Suppressor macrophage treated with lipopolysaccharide for 1 hour (primary cell): ENCODE results near the gene ULK4.
"Not testable (repeated sequence)": the region's sequence is repeated elsewhere in the genome, so short reads cannot be mapped to it uniquely, and the experiment has no call there.

Source experiments
- DNase-seq, 3 donors: peaks; one replicate each; pipeline ENCODE4 v3.0.0-alpha.2; 2020 to 2022

The ULK4 gene

GRCh38 chr3:41863024-41863423, 98.9 kb downstream of the ULK4 start:
- DNase-seq: no peak

- DNase-seq: not testable (repeated sequence)
Observed at GRCh38 chr3:41860489-41860888, 101.4 kb downstream of the ULK4 start.

GRCh38 chr3:41854956-41855355, 106.9 kb downstream of the ULK4 start:
- no peak for DNase-seq

- no peak for DNase-seq
Observed at GRCh38 chr3:41853540-41854196, 108.2 kb downstream of the ULK4 start.

GRCh38 chr3:41848753-41849574, 112.9 kb downstream of the ULK4 start:
- no peak for DNase-seq

DNA sequence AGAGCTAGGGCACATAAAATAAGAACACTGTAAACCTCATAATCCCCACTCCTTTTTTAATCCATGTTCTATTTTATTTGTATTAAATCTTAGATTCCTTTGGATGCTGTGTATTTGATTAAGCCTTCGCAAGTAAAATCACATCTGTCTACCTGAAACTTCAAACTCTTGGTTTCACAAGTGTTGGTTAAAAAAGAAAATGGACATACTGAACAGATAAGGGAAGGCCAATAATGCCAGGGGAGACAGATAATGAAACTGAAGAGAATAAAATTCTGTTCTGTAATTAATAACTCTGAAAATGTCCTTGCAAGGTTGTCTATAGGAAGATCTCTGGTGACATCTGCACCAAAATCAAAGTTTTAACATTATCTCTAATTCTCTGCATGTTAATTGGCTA, 114.2 kb downstream of the ULK4 start:
- no peak for DNase-seq

GRCh38 chr3:41846850-41847249, 115.1 kb downstream of the ULK4 start:
- no peak for DNase-seq

GRCh38 chr3:41845826-41846225, 116.1 kb downstream of the ULK4 start:
- DNase-seq: no peak

- DNase-seq: not testable (repeated sequence)
Observed at GRCh38 chr3:41844256-41844655, 117.6 kb downstream of the ULK4 start.

GRCh38 chr3:41840936-41841668, 120.8 kb downstream of the ULK4 start:
- not testable (repeated sequence) for DNase-seq

DNA sequence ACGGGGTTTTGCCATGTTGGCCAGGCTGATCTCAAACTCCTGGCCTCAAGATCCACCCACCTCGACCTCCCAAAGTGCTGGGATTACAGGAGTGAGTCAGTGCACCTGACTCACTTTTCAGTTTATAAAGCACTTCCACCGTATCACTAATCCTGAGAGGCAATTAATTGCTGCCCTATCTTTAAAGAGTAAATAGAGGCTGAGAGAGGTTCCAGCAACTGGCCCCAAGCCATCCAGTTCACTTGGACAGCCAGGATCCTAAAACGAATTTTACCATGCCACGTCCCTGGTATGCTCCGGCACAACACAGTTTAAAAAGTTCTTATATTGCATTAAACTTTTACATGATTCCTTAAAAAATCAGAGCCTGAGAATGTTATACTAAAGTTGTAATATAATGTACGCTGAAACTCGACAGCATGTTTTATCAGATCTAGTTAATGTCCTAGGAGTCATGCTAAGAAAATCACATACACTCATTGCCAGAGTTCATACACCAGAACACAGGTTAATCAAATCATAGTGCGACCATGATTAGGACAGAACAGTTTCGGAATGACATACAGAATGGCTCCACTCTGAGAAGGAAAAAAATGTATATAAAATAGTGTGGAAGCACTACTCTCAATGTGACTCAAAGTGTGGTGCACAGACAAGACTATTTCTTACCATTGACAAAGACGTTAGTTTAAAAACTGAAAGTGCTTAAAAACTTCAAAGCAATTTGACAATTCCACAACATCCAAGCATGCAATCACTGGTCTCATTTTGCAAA, 125.4 kb downstream of the ULK4 start:
- no peak for DNase-seq

DNA sequence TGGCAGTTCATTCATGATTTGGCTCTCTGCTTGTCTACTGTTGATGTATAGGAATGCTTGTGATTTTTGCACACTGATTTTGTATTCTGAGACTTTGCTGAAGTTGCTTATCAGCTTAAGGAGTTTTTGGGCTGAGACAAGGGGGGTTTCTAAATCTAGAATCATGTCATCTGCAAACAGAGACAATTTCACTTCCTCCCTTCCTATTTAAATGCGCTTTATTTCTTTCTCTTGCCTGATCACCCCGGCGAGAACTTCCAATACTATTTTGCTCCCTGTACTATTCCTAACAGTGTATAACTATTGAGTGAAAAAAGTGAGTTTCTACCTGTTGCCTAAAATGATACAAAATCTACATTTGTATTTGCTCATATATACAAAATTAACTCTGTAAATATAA, 128.3 kb downstream of the ULK4 start:
- DNase-seq: no peak

- DNase-seq: no peak
Observed at GRCh38 chr3:41819236-41819635, 142.7 kb downstream of the ULK4 start.

DNA sequence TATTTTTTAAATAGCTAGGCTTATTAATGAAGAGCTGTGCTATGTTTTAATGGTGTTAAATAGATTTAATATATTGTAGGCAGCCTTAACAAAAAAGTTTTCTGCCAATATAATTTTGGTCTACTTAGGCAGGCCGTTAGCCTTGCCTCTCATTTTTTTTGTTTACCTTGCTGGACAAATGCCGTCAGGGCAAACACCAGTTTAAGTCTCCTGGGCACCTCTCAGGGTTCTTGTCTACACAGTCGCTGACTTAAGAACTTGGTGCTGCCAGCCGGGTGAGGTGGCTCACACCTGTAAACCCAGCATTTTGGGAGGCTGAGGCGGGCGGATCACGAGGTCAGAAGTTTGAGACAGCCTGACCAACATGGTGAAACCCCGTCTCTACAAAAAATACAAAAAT, 153.3 kb downstream of the ULK4 start:
- DNase-seq: no peak

DNA sequence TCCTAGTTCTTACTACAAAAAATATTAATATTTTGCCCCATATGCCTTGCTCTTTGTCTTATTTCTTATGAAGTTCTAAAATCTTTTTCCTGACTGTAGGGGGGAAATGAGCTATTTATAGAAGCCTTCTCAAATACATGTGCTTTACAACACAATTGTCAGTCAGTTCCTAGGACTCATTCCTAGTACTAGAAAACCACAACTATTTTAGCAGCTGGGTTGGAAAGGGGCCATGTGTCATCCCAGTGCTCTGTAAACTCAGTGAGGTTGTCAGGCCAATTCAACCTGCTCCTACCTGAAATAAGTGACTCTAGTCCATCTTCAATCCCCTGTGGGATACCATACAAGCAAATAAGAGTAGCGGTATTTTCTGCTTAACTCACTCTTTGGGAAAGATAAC, 153.8 kb downstream of the ULK4 start:
- no peak for DNase-seq

DNA sequence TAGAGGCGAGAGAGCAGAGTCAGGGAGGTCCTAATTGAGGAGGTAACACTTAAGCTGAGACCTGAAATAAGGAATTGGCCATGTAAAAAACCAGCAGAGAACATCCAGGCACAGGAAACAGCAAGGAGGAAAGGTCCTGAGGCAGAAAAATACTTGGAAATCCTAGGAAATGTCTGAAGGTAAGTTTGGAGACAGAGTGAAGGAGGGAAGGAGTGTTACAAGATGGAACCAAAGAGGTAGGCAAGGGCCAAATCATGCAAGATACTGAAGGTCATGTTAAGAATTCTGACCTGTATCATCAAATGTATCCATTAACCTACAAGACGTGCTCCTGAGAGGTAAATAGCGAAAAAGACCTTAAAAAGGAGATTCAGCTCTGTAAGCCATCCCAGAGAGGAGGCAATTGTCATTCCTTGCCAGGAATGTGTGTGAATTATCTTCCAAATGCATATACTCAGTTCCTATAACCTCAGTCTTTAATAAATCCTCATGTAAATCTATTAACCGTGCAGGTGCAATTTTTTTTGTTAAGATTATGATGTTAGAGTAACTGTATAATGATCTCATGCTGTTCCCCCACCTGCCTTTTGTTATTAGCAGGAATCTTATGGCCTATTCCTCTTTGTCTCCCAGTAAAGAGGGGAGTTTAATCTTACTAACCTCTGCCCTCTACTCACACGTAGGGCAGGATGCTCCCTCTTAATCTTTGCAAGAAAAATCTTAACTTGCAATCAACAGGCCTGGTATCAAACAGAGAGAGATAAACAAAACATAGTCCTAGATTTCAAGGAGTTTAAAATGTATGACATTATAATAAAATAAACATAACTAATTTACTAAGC, 166.9 kb downstream of the ULK4 start:
- no peak for DNase-seq

DNA sequence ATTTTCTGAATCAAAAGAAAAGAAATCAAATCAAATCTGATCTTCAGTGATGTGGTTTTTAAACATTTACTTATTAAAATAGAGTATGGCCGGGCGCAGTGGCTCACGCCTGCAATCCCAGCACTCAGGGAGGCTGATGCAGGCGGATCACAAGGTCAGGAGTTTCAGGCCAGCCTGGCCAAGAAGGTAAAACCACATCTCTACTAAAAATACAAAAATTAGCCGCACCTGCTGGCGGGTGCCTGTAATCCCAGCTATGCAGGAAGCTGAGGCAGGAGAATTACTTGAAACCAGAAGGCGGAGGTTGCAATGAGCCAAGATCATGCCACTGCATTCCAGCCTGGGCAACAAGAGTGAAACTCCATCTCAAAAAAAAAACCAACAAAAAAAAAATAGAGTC, 169.1 kb downstream of the ULK4 start:
- DNase-seq: no peak

GRCh38 chr3:41769106-41769505, 192.8 kb downstream of the ULK4 start:
- no peak for DNase-seq

GRCh38 chr3:41768363-41768762, 193.5 kb downstream of the ULK4 start:
- DNase-seq: no peak

DNA sequence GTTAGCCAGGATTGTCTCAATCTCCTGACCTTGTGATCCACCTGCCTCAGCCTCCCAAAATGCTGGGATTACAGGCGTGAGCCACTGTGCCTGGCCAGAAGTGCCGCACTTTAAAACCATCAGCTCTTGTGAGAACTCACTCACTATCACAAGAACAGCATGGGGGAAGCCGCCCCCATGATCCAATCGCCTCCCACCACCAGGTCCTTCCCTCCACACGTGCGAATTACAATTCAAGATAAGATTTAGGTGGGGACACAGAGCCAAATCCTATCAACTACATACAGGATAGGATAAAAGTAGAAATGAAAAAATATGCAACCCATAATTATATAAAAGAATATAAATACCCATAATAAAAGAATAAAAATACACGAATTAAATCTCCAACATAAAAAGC, 199.0 kb downstream of the ULK4 start:
- not testable (repeated sequence) for DNase-seq

DNA sequence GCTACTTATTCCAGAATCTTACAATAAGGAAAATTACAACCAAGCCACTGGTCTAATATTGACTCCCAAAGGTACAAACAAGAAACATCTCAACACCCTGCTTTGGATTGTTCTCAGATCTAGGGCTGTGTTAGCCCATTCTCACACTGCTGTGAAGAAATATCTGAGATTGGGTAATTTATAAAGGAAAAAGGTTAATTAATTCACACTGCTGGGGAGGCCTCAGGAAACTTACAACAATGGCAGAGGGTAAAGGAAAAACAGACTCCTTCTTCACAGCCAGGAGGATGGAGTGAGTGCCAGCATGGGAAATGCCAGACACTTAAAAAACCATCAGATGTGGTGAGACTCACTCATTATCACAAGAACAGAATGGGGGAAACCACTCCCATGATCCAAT, 208.3 kb downstream of the ULK4 start:
- no peak for DNase-seq

DNA sequence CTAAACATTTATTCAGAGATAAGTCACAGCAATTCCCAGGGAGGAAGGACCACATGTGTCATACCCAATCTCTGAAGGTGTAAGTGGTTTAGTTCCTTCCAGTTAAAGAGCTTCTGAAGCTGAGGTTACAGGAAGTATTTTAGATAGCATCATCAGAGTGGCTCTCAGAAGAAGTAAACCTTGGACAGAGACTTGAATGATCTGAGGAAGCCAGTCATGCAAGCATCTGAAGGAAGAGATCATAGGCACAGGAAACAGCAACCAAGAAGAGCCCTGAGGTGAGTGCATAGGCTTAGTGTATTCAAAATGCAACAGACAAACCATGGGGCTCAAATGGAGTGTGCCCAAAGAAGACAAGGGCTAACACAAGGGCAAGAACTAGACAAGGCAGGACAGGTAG, 210.3 kb downstream of the ULK4 start:
- no peak for DNase-seq
